Panc1 (cell line): Measurements from ENCODE around the gene GALNT18. TPM values are rescaled to one million over a fixed set of nuclear protein-coding genes. Genes with fewer than 3 reads are reported as not detected.

Source experiments
- ATAC-seq: fragments of 200-7000 bp; cut with Tn5 transposase; 2 replicates; pipeline ENCODE4 v1.9.1; 2020; ENCODE audit warnings: mild to moderate bottlenecking, moderate library complexity
- BruUV-seq: library from RNA; stranded (reverse); fragments of 400-500 nt; replicated peaks from 2 replicates; lab custom pipeline; 2021; lab: Mats Ljungman, UMichigan
- CTCF ChIA-PET: fragments of 300-600 bp; sonication (Branson Sonifier 250); formaldehyde crosslinking; loops from one replicate; lab custom pipeline; 2022; ENCODE audit warnings: antibody characterized with exemption; lab: Charles Lee
- POLR2A ChIA-PET: fragments of 300-600 bp; sonication (Branson Sonifier 250); formaldehyde crosslinking; loops from one replicate; lab custom pipeline; 2022; ENCODE audit warnings: antibody characterized with exemption; lab: Charles Lee
- DNase-seq: peaks from one replicate; pipeline ENCODE4 v3.0.0-alpha.2; 2010; ENCODE audit warnings: low read depth, low spot score
- H3K27ac ChIP-seq: 2 replicates; pipeline ENCODE4 v1.5.1; 2011; ENCODE audit warnings: mild to moderate bottlenecking, low read length, inconsistent platforms
- H3K27me3 ChIP-seq: fragments of 200-500 bp; sonication (Bioruptor generic); 2 replicates; pipeline ENCODE4 v1.6.0; 2014; ENCODE audit warnings: low read length, inconsistent platforms; ENCODE audit not compliant: control insufficient read depth, insufficient read depth
- H3K36me3 ChIP-seq: fragments of 200-500 bp; sonication (Bioruptor generic); 2 replicates; pipeline ENCODE4 v1.5.1; 2014; ENCODE audit warnings: inconsistent platforms, mild to moderate bottlenecking, low read length, moderate library complexity; ENCODE audit not compliant: control insufficient read depth, insufficient read depth
- H3K4me1 ChIP-seq: 2 replicates; pipeline ENCODE4 v1.5.1; 2011; ENCODE audit warnings: inconsistent platforms, mild to moderate bottlenecking, low read length, moderate library complexity; ENCODE audit not compliant: control insufficient read depth, insufficient read depth
- H3K4me3 ChIP-seq, 2 experiments: 2 replicates each; pipeline ENCODE4 v1.5.1; 2011 to 2012; ENCODE audit warnings: low read depth in 2 of 2, low read length in 2 of 2, mild to moderate bottlenecking in 2 of 2, inconsistent platforms in 1 of 2, moderate library complexity in 1 of 2
- H3K9me3 ChIP-seq: fragments of 200-500 bp; sonication (Bioruptor generic); 2 replicates; pipeline ENCODE4 v1.5.1; 2014; ENCODE audit warnings: low read depth, mild to moderate bottlenecking, inconsistent platforms, low read length, moderate library complexity; ENCODE audit not compliant: control insufficient read depth, insufficient read depth
- CTCF ChIP-seq: fragments of 450-650 bp; IDR thresholded peaks from 2 replicates; pipeline ENCODE4 v1.5.1; 2017; ENCODE audit warnings: mild to moderate bottlenecking
- POLR2AphosphoS5 ChIP-seq: IDR thresholded peaks from 2 replicates; pipeline ENCODE4 v1.6.1; 2012; ENCODE audit warnings: mild to moderate bottlenecking, low read depth, low read length, moderate library complexity
- REST ChIP-seq, 2 experiments: IDR thresholded peaks; 2 replicates each; pipeline ENCODE4 v1.6.1; 2011 to 2012; ENCODE audit warnings: low read depth in 2 of 2, control low read depth in 1 of 2, low read length in 1 of 2, mild to moderate bottlenecking in 1 of 2, moderate library complexity in 1 of 2; ENCODE audit not compliant: insufficient read depth in 1 of 2
- SIN3A ChIP-seq: IDR thresholded peaks from 2 replicates; pipeline ENCODE4 v1.6.1; 2012; ENCODE audit warnings: low read depth, mild to moderate bottlenecking, low read length, moderate library complexity, borderline replicate concordance; ENCODE audit not compliant: insufficient read depth
- TCF7L2 ChIP-seq: IDR thresholded peaks from 2 replicates; pipeline ENCODE4 v1.6.1; 2011; ENCODE audit warnings: mild to moderate bottlenecking, low read depth, low read length, inconsistent platforms
- in situ Hi-C: cut with HindIII; loops from 2 replicates; pipeline ENCODE4 v1.10.0; 2016; ENCODE audit warnings: low sequenced_read_pairs, low pct_unique_long_range_greater_than_20kb
- intact Hi-C: fragments of 100-400 bp; cut with micrococcal nuclease; formaldehyde crosslinking; loops from one replicate; pipeline ENCODE4 v1.10.0; 2022; ENCODE audit not compliant: unreplicated experiment
- total RNA-seq: library from RNA; stranded (reverse); gene quantifications from one replicate; pipeline ENCODE4 v1.2.1, GENCODE V29; 2021; ENCODE audit not compliant: unreplicated experiment

Gene GALNT18
- total RNA-seq, 1 experiment from 2014 or later, result 8.6 TPM

GRCh38 chr11:11458485-11458884 is 163.3 kb downstream of the GALNT18 start:
- Histone ChIP-seq H3K4me1 (no peaks in the 10 kb centered on the region), H3K27ac (no peak overlapping the region), H3K27me3 (no peaks in the 10 kb centered on the region), H3K4me3 (no peak overlapping the region), H3K36me3 (no peaks in the 10 kb centered on the region), H3K9me3 (no peaks in the 10 kb centered on the region)
- POLR2A ChIA-PET, result interaction anchor here (0.6 kb wide), 1 partner anchor 190 kb away, joined by 4 read pairs; no protein-coding TSS in a partner anchor
- intact Hi-C loops (no loop called here), in situ Hi-C loops (no loop called here)
- TF ChIP-seq CTCF, result no peak
- TF ChIP-seq POLR2AphosphoS5, result no peak
- TF ChIP-seq REST (IDR thresholded peaks at IDR 0.05; ENCODE audit: insufficient read depth in 1 of 2, low read depth in 2 of 2, low read length in 1 of 2), result no peak
- no peak for TF ChIP-seq SIN3A
- TF ChIP-seq TCF7L2, result no peak
- no peak for DNase-seq
- BruUV-seq, result no TSS peak
- no peak for ATAC-seq
- CTCF ChIA-PET, result no interaction called here

- BruUV-seq, result no TSS peak
These were observed 163.8 kb downstream of the GALNT18 start for GRCh38 chr11:11458001-11458400.

More at GRCh38 chr11:11458001-11458400, 163.8 kb downstream of the GALNT18 start:
- intact Hi-C loops, result no loop called here
- CTCF ChIA-PET, result no interaction called here
- Histone ChIP-seq H3K27ac (no peak overlapping the region), H3K27me3 (no peaks in the 10 kb centered on the region), H3K4me3 (no peak overlapping the region), H3K4me1 (no peaks in the 10 kb centered on the region), H3K36me3 (no peaks in the 10 kb centered on the region), H3K9me3 (no peaks in the 10 kb centered on the region)
- TF ChIP-seq SIN3A (no peak), POLR2AphosphoS5 (no peak), REST (IDR thresholded peaks at IDR 0.05; ENCODE audit: insufficient read depth in 1 of 2, low read depth in 2 of 2, low read length in 1 of 2) (no peak), TCF7L2 (no peak), CTCF (no peak)
- DNase-seq (no peak), ATAC-seq (no peak)
- POLR2A ChIA-PET, result interaction anchor here (0.6 kb wide), 1 partner anchor 190 kb away, joined by 4 read pairs; no protein-coding TSS in a partner anchor
- in situ Hi-C loops, result no loop called here
